ENCODE results near the gene OR6V1. TPM values are rescaled to one million over a fixed set of nuclear protein-coding genes. Genes with fewer than 3 reads are reported as not detected.
"Not testable (repeated sequence)": the region's sequence is repeated elsewhere in the genome, so short reads cannot be mapped to it uniquely, and the experiment has no call there.

OR6V1 gene
- total and polyA plus RNA-seq, 10 of the 15 experiments (the other 5 are each of a cell fraction or from before 2014, with no cell fraction given): not detected

GRCh38 chr7:143085610-143086009 lies 33.5 kb downstream of the OR6V1 start:
- intact Hi-C loops (cut with micrococcal nuclease; ENCODE audit: unreplicated experiment); RAD21 ChIA-PET (ENCODE audit: unreplicated experiment); H3K27me3 ChIP-seq (replicated peaks in 1 of 2; ENCODE audit: control insufficient read depth in 2 of 2, insufficient read depth in 2 of 2, low read length in 1 of 2); H3K36me3 ChIP-seq (ENCODE audit: control insufficient read depth in 2 of 2, insufficient read depth in 2 of 2, low read length in 1 of 2); POLR2A ChIA-PET; DNase-seq (ENCODE audit: low read depth, low spot score); H2AFZ ChIP-seq (ENCODE audit: control insufficient read depth, low read depth, low read length); H3K4me2 ChIP-seq (ENCODE audit: control insufficient read depth, insufficient read depth); BruUV-seq (replicated peaks); H3K4me1 ChIP-seq (ENCODE audit: control insufficient read depth, insufficient read depth, low read length); in situ Hi-C loops (cut with MboI); H3K9ac ChIP-seq (ENCODE audit: control insufficient read depth, insufficient read depth, low read length); ATAC-seq; H4K20me1 ChIP-seq (ENCODE audit: control insufficient read depth, insufficient read depth); H3K4me3 ChIP-seq; H3K9me3 ChIP-seq (replicated peaks; ENCODE audit: control insufficient read depth, insufficient read depth, low read length); H3K27ac ChIP-seq (ENCODE audit: control insufficient read depth, insufficient read depth); FAIRE-seq; H3K79me2 ChIP-seq (ENCODE audit: control insufficient read depth, insufficient read depth, low read length); CTCF ChIA-PET: not testable (repeated sequence)
- WGBS (ENCODE audit: insufficient coverage, insufficient replicate concordance, low lambda C conversion rate, missing lambda C conversion rate): 3% methylated on average over 2 of the region's 3 CpGs
- SMC1A ChIA-PET (ENCODE audit: uncharacterized antibody, unreplicated experiment): interaction anchor here (1.0 kb wide), 1 partner anchor 41 kb away, joined by 3 read pairs; no protein-coding TSS in a partner anchor

- BruUV-seq (replicated peaks): not testable (repeated sequence)
These were observed 36.5 kb downstream of the OR6V1 start for GRCh38 chr7:143088549-143089231.

More at GRCh38 chr7:143088549-143089231, 36.5 kb downstream of the OR6V1 start:
- H3K4me2 ChIP-seq (ENCODE audit: control insufficient read depth, insufficient read depth); H2AFZ ChIP-seq (ENCODE audit: control insufficient read depth, low read depth, low read length); RAD21 ChIA-PET (ENCODE audit: unreplicated experiment); CTCF ChIA-PET; H3K27me3 ChIP-seq (replicated peaks in 1 of 2; ENCODE audit: control insufficient read depth in 2 of 2, insufficient read depth in 2 of 2, low read length in 1 of 2); intact Hi-C loops (cut with micrococcal nuclease; ENCODE audit: unreplicated experiment); H3K9ac ChIP-seq (ENCODE audit: control insufficient read depth, insufficient read depth, low read length); H3K27ac ChIP-seq (ENCODE audit: control insufficient read depth, insufficient read depth); H3K9me3 ChIP-seq (replicated peaks; ENCODE audit: control insufficient read depth, insufficient read depth, low read length); POLR2A ChIA-PET; H3K79me2 ChIP-seq (ENCODE audit: control insufficient read depth, insufficient read depth, low read length); H3K36me3 ChIP-seq (ENCODE audit: control insufficient read depth in 2 of 2, insufficient read depth in 2 of 2, low read length in 1 of 2); FAIRE-seq; in situ Hi-C loops (cut with MboI); H3K4me3 ChIP-seq; ATAC-seq; H3K4me1 ChIP-seq (ENCODE audit: control insufficient read depth, insufficient read depth, low read length); DNase-seq (ENCODE audit: low read depth, low spot score); H4K20me1 ChIP-seq (ENCODE audit: control insufficient read depth, insufficient read depth); SMC1A ChIA-PET (ENCODE audit: uncharacterized antibody, unreplicated experiment): not testable (repeated sequence)
- WGBS (ENCODE audit: insufficient coverage, insufficient replicate concordance, low lambda C conversion rate, missing lambda C conversion rate): 63% methylated on average over 16 of the region's 16 CpGs
